CD4-positive, alpha-beta T cell treated with Interleukin-1 beta for 1 hour (primary cell): ENCODE measurements around the gene PHTF1.

Experiments used
- DNase-seq, 2 donors: peaks; one replicate each; pipeline ENCODE4 v3.0.0-alpha.2; 2020 to 2022

PHTF1 gene

GRCh38 chr1:113759333-113760101 is at the start of gene PHTF1:
Gene PHTF1 (minus strand): TSS chr1:113759486. CDS start chr1:113758703, 783 bp downstream.
- peak; percentile 56 to 72 for DNase-seq

- DNase-seq: no peak
These were observed 49.3 kb upstream of the PHTF1 start for GRCh38 chr1:113808450-113809195.

GRCh38 chr1:113805639-113806038 is 46.4 kb upstream of the PHTF1 start:
- no peak for DNase-seq

- DNase-seq: no peak
These were observed 45.9 kb upstream of the PHTF1 start for GRCh38 chr1:113805256-113805531.

- DNase-seq: no peak
These were observed 45.4 kb upstream of the PHTF1 start for GRCh38 chr1:113804421-113805255.

- DNase-seq: no peak
These were observed 43.2 kb upstream of the PHTF1 start for GRCh38 chr1:113802367-113803007.

- no peak for DNase-seq
These were observed 41.2 kb upstream of the PHTF1 start for GRCh38 chr1:113800487-113800886.

- no peak for DNase-seq
These were observed 38.2 kb upstream of the PHTF1 start for GRCh38 chr1:113797472-113797871.

GRCh38 chr1:113793878-113794834 is 34.9 kb upstream of the PHTF1 start:
- no peak for DNase-seq

- no peak for DNase-seq
These were observed 33.7 kb upstream of the PHTF1 start for GRCh38 chr1:113792986-113793385.

- DNase-seq: peak in 1 of 2 donors; percentile 29
These were observed 33.2 kb upstream of the PHTF1 start for GRCh38 chr1:113792471-113792870.

GRCh38 chr1:113788802-113789201 is 29.5 kb upstream of the PHTF1 start:
- DNase-seq: no peak

- no peak for DNase-seq
These were observed 28.4 kb upstream of the PHTF1 start for GRCh38 chr1:113787663-113788062.

- DNase-seq: no peak
These were observed 26.8 kb upstream of the PHTF1 start for GRCh38 chr1:113786069-113786468.

- peak in 1 of 2 donors; percentile 36 for DNase-seq
These were observed 25.0 kb upstream of the PHTF1 start for GRCh38 chr1:113784104-113784779.

- DNase-seq: peak; percentile 50 to 73
These were observed 24.2 kb upstream of the PHTF1 start for GRCh38 chr1:113783254-113784103.

- DNase-seq: no peak
These were observed 23.1 kb upstream of the PHTF1 start for GRCh38 chr1:113782406-113782805.

GRCh38 chr1:113780374-113781146 is 21.3 kb upstream of the PHTF1 start:
- DNase-seq: peak in 1 of 2 donors; percentile 22

GRCh38 chr1:113779542-113779941 is 20.3 kb upstream of the PHTF1 start:
- no peak for DNase-seq
